Measurements from ENCODE around the gene SWT1. TPM values are rescaled to one million over a fixed set of nuclear protein-coding genes. Genes with fewer than 3 reads are reported as not detected.

The SWT1 gene
- total RNA-seq, 6 experiments from 2014 or later, result 1.7 to 2.5 (median 2.1) TPM

DNA sequence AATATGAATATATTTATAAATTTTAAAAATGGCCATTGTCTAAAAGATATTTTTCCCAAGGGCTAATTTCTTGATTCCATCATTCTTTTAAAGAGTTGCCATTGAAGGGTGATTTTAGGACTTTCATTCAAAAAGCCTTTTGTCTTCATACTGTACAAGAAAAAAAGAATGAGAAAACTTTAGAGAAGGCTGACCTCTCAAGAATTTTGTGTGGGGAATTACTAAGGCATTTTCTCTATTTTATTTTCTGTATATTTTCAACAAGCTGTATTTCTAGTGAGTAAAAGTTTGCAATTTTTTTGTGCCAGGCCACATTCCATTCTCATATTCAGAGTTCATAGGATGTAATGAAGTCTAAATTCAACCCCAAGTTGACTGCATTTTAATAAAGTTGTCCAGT lies 110.7 kb downstream of the SWT1 start:
- Mint-ChIP-seq H3K4me1 (ENCODE audit: low read depth) (peaks cover 7% of the 10 kb centered on the region), H3K36me3 (ENCODE audit: low read depth) (no peaks in the 10 kb centered on the region), H3K27me3 (ENCODE audit: insufficient read depth) (no peaks in the 10 kb centered on the region), H3K4me3 (no peak overlapping the region), H3K9me3 (no peaks in the 10 kb centered on the region), H3K27ac (no peak overlapping the region)
- TF ChIP-seq, protein P1, sequence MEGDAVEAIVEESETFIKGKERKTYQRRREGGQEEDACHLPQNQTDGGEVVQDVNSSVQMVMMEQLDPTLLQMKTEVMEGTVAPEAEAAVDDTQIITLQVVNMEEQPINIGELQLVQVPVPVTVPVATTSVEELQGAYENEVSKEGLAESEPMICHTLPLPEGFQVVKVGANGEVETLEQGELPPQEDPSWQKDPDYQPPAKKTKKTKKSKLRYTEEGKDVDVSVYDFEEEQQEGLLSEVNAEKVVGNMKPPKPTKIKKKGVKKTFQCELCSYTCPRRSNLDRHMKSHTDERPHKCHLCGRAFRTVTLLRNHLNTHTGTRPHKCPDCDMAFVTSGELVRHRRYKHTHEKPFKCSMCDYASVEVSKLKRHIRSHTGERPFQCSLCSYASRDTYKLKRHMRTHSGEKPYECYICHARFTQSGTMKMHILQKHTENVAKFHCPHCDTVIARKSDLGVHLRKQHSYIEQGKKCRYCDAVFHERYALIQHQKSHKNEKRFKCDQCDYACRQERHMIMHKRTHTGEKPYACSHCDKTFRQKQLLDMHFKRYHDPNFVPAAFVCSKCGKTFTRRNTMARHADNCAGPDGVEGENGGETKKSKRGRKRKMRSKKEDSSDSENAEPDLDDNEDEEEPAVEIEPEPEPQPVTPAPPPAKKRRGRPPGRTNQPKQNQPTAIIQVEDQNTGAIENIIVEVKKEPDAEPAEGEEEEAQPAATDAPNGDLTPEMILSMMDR (IDR thresholded peaks at IDR 0.05), result no peak
- no peak for DNase-seq

DNA sequence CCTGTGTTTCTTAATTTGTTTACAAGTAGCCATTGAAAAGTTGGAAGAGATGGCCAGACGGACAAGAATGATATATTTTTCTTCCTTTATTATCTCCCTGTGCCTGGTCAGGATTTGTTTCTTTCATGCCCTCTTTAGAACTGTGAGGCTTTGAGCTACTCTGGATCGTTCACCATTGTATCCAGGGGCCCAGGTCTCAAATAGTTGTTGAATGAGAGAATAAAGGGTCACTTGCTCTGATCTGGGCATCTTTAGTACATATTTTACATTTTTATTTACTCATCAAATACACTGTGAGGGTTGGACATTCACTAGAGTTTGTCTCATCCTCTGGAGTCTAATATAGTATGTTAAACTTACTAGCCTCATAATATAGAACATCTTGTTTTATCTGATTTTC lies 111.4 kb downstream of the SWT1 start:
- DNase-seq, result no peak
- H3K36me3 Mint-ChIP-seq (ENCODE audit: low read depth), result no peaks in the 10 kb centered on the region
- H3K27ac Mint-ChIP-seq, result no peak overlapping the region
- TF ChIP-seq, protein P1 (IDR thresholded peaks at IDR 0.05), result no peak
- H3K9me3 Mint-ChIP-seq, result no peaks in the 10 kb centered on the region
- no peak overlapping the region for H3K4me3 Mint-ChIP-seq
- no peaks in the 10 kb centered on the region for H3K27me3 Mint-ChIP-seq (ENCODE audit: insufficient read depth)
- H3K4me1 Mint-ChIP-seq (ENCODE audit: low read depth), result peaks cover 7% of the 10 kb centered on the region

DNA sequence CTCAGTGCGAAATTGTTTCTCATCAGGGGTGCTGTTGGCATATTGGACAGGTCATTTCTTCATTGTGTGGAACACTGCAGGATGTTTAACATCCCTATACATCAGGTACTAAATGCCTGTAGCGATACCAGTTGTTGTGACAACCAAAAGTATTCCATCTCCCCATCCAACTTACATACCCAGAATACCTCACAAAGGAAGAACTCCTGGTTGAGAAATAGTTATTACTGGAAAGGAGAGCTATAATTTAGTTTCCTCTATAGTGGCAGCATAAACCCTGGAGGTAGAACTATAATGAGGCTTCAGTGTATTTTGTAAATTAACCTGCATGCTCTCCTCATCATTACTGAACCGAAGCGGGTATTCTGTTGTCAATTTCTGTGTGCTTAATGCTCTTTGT lies 115.0 kb downstream of the SWT1 start:
- TF ChIP-seq, protein P1 (IDR thresholded peaks at IDR 0.05), result no peak
- Mint-ChIP-seq H3K9me3 (no peaks in the 10 kb centered on the region), H3K27ac (no peak overlapping the region), H3K4me1 (ENCODE audit: low read depth) (peaks cover 7% of the 10 kb centered on the region), H3K4me3 (no peak overlapping the region), H3K27me3 (ENCODE audit: insufficient read depth) (no peaks in the 10 kb centered on the region; the same call in 1 of the 2 replicates), H3K36me3 (ENCODE audit: low read depth) (no peaks in the 10 kb centered on the region)
- no peak for DNase-seq

DNA sequence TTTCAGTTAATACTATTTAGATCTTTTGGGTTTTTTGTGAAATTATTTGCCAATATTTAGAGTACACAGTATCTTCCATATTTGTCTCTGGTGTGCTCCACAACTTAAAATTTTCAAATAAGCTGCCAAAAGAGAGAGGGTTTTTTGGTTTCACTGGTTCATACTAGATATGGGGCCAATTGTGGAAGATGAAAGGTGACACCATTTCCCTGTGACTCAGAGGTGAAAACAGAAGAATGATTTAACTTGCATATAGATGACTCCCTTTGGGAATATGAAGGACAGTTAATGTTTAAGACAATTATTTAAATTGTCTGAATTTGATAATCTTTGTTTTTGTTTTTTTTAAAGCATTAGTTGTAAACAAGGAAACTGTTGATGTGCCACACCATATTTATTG lies 122.6 kb downstream of the SWT1 start:
- H3K4me3 Mint-ChIP-seq, result no peak overlapping the region
- H3K4me1 Mint-ChIP-seq (ENCODE audit: low read depth), result peaks cover 30% of the 10 kb centered on the region
- peaks cover 6% of the 10 kb centered on the region for H3K36me3 Mint-ChIP-seq (ENCODE audit: low read depth)
- TF ChIP-seq, protein P1 (IDR thresholded peaks at IDR 0.05), result no peak
- H3K9me3 Mint-ChIP-seq, result no peaks in the 10 kb centered on the region
- peaks cover 2% of the 10 kb centered on the region for H3K27me3 Mint-ChIP-seq (ENCODE audit: insufficient read depth)
- H3K27ac Mint-ChIP-seq, result no peak overlapping the region
- DNase-seq, result peak; percentile 11

DNA sequence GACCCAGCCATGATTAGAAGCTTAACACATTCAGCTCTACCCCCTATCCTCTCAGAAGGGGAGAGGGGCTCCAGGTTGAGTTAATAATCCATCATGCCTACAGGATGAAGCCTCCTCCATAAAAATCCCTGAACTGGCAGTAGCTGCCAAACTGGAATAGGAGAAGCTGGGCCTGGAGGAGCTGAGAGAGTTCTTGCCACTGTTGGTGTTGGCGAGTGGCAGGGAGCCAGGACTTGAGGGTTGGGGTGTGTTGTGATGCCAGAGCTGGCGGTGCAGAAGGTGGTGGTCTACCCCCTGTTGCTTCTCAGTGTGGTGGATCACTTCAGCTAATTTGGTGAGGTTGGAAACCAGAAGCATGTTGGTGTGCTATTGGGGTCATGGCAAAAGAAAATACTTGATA lies 123.6 kb downstream of the SWT1 start:
- peaks cover 37% of the 10 kb centered on the region for H3K4me1 Mint-ChIP-seq (ENCODE audit: low read depth)
- H3K27me3 Mint-ChIP-seq (ENCODE audit: insufficient read depth), result peaks cover 2% of the 10 kb centered on the region

More for the DNA sequence above, 123.6 kb downstream of the SWT1 start:
- no peak overlapping the region for H3K4me3 Mint-ChIP-seq
- H3K9me3 Mint-ChIP-seq, result no peaks in the 10 kb centered on the region
- no peak overlapping the region for H3K27ac Mint-ChIP-seq
- DNase-seq, result no peak
- H3K36me3 Mint-ChIP-seq (ENCODE audit: low read depth), result peaks cover 6% of the 10 kb centered on the region
- TF ChIP-seq, protein P1 (IDR thresholded peaks at IDR 0.05), result no peak
